ENCODE measurements around the gene LRTM1.

The LRTM1 gene

DNA sequence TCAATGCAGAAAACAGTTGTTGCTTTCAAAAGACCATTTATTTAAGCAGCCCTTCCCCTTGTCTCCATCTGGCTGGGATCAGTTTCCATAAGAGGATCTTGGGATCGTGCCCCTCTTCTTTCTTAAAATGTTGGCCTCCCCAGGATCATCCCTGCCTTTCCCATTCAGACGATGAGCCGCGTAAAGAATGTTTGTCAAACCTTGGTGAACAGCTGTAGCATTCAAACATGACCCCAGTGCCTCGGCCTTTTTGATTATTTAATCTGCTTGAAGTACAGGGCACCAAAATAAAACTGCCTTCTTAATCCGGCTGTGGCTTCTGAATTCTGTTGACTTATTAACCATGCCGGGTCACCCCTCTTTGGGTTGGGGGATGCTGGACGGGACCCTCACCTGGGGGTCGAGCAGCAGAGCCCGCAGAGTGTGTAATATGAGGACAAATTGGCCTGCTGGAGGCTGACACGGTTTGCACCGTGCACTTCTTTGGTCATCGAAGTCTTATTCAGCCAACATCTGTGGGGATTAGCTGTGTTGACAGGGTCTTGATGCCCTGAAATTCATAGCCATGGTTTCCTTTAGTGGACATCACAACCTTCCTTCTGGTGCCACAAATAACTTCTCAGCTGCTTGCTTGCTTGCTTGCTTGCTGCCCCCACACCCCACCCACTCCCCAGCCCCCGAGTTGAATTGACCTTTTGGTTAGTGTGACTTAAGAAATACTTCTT, at the start of gene LRTM1:
LRTM1 (minus strand) TSS at position 14 of the 725 bp plus-strand sequence. CDS start 148 bp downstream, outside the sequence.
- H3K4me3 ChIP-seq (ENCODE audit: low read depth, low read length), result no peak within 1 kb of the TSS

DNA sequence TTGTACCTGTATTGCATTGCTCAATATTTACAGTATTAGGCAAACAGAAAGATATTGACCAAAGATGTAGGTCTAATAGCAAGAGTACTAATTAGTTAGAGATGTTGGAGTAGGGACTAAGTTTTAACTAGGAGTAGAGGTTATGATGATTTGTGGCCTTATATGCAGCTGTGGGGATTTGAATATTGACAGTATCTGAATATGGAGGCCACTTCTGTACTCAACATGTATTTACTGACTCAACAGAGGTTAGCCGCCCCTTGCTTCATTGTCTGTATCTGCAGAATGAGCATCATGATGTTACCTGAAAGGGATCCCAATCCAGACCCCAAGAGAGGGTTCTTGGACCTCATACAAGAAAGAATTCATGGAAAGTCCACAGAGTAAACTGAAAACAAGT, 49.6 kb upstream of the LRTM1 start:
- TF ChIP-seq, protein P1, sequence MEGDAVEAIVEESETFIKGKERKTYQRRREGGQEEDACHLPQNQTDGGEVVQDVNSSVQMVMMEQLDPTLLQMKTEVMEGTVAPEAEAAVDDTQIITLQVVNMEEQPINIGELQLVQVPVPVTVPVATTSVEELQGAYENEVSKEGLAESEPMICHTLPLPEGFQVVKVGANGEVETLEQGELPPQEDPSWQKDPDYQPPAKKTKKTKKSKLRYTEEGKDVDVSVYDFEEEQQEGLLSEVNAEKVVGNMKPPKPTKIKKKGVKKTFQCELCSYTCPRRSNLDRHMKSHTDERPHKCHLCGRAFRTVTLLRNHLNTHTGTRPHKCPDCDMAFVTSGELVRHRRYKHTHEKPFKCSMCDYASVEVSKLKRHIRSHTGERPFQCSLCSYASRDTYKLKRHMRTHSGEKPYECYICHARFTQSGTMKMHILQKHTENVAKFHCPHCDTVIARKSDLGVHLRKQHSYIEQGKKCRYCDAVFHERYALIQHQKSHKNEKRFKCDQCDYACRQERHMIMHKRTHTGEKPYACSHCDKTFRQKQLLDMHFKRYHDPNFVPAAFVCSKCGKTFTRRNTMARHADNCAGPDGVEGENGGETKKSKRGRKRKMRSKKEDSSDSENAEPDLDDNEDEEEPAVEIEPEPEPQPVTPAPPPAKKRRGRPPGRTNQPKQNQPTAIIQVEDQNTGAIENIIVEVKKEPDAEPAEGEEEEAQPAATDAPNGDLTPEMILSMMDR (IDR thresholded peaks at IDR 0.05; ENCODE audit: borderline replicate concordance, insufficient read depth, low read depth, low read length), result no peak
- H3K4me3 ChIP-seq (ENCODE audit: low read depth, low read length), result no peak overlapping the region

More for the DNA sequence above, at the start of gene LRTM1:
- TF ChIP-seq, protein P1 (IDR thresholded peaks at IDR 0.05; ENCODE audit: borderline replicate concordance, insufficient read depth, low read depth, low read length), result no peak

DNA sequence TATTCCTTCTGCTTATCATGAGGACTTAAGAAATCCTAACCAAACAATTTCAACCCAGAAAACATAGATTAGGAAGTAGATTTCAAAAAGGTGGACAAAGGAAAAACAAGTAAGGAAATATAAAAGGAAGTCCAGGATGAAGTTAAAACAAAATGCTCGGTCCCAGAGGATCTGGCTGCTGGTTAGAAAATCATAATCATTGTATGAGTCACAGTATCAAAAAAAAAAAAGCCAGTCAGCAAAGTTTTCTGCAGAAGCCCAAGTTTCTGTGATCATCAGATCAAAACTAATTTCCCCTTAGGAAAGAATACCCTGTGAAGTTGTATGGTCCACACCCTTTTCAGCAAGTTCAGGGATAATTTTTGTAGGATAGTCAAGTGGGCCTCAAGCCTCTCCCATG, 43.0 kb upstream of the LRTM1 start:
- H3K4me3 ChIP-seq (ENCODE audit: low read depth, low read length), result no peak overlapping the region
- TF ChIP-seq, protein P1 (IDR thresholded peaks at IDR 0.05; ENCODE audit: borderline replicate concordance, insufficient read depth, low read depth, low read length), result no peak

DNA sequence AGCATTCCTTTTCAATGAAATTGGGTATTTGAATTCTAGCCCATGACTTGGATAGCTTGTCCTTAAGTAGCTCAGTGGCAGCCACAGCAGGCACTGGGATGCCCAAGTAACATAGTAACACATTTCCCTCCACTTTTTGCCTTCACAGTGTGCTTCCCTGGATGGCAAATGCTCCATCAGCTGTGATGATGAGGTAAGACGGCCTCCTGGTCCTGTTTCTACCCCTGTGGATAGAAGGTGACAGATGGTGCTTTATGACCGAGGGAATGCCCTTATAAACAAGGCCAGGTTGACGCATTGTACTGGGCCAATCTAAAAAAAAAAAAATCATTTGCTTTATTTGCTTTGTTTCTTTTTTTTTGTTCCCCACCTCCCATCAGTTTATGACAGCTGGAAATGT, 41.8 kb upstream of the LRTM1 start:
- TF ChIP-seq, protein P1 (IDR thresholded peaks at IDR 0.05; ENCODE audit: borderline replicate concordance, insufficient read depth, low read depth, low read length), result no peak
- H3K4me3 ChIP-seq (ENCODE audit: low read depth, low read length), result no peak overlapping the region

DNA sequence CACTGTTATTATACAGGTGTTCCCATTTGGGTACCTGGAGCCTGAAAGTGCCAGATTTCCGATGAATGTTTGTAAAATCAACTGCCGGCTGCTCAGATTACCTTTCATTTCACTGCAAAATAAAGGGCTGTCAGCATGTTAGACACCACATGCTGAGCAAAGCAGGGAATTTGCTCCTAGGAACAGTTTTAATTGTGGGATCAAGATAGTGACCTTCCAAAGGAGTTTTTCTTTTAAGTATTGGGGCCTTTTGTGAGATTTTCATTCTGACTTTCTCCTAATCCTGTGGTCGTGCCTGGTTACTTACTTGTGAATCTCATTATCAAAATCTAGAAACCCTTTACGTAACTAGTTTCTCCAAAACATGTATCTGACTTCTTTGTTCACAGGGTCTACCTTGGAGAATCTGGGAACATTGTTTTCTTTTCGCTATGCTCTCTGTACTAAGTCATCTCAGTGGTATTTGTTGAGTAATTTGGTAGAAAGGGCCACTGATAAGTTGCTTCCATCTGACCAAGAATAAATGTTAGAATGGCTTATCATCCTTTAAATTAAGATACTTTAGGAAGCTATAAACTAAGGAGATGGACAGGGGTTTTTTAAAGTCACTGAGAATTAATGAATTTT, 40.8 kb upstream of the LRTM1 start:
- TF ChIP-seq, protein P1 (IDR thresholded peaks at IDR 0.05; ENCODE audit: borderline replicate concordance, insufficient read depth, low read depth, low read length), result no peak
- H3K4me3 ChIP-seq (ENCODE audit: low read depth, low read length), result no peak overlapping the region

DNA sequence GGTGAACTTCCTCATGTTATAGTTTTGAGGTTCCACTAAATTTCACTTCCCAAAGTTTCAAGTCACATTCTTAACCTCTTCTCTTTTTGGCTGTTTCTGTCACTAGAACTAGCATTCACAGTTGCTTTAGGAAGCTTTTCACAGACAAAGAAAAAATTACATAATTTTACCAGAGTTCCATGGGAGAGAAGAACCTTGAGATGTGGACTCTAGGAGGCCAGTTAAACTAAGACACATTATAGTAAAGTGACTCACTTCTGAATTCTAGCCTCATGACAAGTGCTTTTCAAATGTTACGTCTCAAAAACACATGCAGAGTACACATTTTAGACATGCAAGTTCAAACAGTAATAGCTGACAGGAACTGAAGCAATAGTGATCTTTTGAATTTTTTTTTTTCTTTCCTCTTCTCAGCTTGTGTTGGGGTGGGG, 39.9 kb upstream of the LRTM1 start:
- TF ChIP-seq, protein P1 (IDR thresholded peaks at IDR 0.05; ENCODE audit: borderline replicate concordance, insufficient read depth, low read depth, low read length), result no peak
- no peak overlapping the region for H3K4me3 ChIP-seq (ENCODE audit: low read depth, low read length)

DNA sequence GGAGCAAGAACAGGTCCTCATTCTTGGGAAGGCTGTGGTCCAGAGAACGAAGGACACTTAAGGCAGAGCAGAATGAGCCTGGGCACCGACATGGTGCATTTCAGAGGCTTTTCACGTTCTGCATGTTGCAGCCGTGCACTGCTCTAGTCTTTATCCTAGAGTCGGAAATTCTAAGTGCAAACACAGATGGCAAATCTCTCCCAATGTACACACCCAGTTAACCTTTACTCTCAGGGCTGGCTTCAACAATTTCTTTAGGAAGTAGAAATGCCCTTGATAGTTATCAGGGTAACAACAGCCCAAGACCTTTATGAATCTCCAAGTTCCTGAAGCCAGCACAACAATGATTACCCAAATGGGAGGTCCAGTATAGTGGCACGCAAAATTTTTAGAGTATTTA, 39.1 kb upstream of the LRTM1 start:
- TF ChIP-seq, protein P1 (IDR thresholded peaks at IDR 0.05; ENCODE audit: borderline replicate concordance, insufficient read depth, low read depth, low read length), result no peak
- no peak overlapping the region for H3K4me3 ChIP-seq (ENCODE audit: low read depth, low read length)

Data from GM12875 (cell line).